Caki2 (cell line): ENCODE results near the gene PHLPP2. TPM values are rescaled to one million over a fixed set of nuclear protein-coding genes. Genes with fewer than 3 reads are reported as not detected.

Experiments used
- total RNA-seq: library from RNA; depleted of rRNA; stranded (reverse); fragments of >200 nt; shearing (Covaris generic); gene quantifications from 2 replicates; pipeline ENCODE4 v1.2.3, GENCODE V29; 2014; ENCODE audit warnings: low replicate concordance; rRNA removed

The PHLPP2 gene
- total RNA-seq, 1 experiment from 2014 or later, result 5.6 TPM

Other genes with a start within 250 kb of the PHLPP2 start
- gene ZNF19, start 235.4 kb downstream of the PHLPP2 start, total RNA-seq, result 0.98 and 3.0 TPM in 2 replicates
- not detected in 2 replicates for gene CHST4, start 198.3 kb downstream of the PHLPP2 start, total RNA-seq
- not detected in 2 replicates for gene TAT, start 147.6 kb downstream of the PHLPP2 start, total RNA-seq
- gene MARVELD3, start 98.5 kb downstream of the PHLPP2 start, total RNA-seq, result not detected in 2 replicates
- gene AP1G1, start 84.1 kb upstream of the PHLPP2 start, total RNA-seq, result 25.4 and 35.0 TPM in 2 replicates
- 5.4 and 6.0 TPM in 2 replicates for gene ATXN1L, start 121.3 kb upstream of the PHLPP2 start, total RNA-seq
- gene ZNF821, start 159.5 kb upstream of the PHLPP2 start, total RNA-seq, result 11.4 and 16.1 TPM in 2 replicates
- 157 and 197 TPM in 2 replicates for gene IST1, start 170.8 kb upstream of the PHLPP2 start, total RNA-seq